Mucosa of rectum (tissue), 2 donors: ENCODE measurements around the gene LIPE.
"Not testable (repeated sequence)": the region's sequence is repeated elsewhere in the genome, so short reads cannot be mapped to it uniquely, and the experiment has no call there.

ENCODE experiments used
- H3K27ac ChIP-seq, 2 donors: one replicate each; pipeline ENCODE4 v1.7.0; 2013; ENCODE audit warnings: inconsistent platforms in 2 of 2, low read depth in 2 of 2, low read length in 2 of 2
- H3K27me3 ChIP-seq, 2 donors: one replicate each; pipeline ENCODE4 v1.7.0; 2013; ENCODE audit warnings: low read length in 2 of 2; ENCODE audit not compliant: control insufficient read depth in 2 of 2, insufficient read depth in 2 of 2
- H3K36me3 ChIP-seq, 2 donors: one replicate each; pipeline ENCODE4 v1.7.0; 2013; ENCODE audit warnings: low read length in 2 of 2; ENCODE audit not compliant: control insufficient read depth in 2 of 2, insufficient read depth in 2 of 2
- H3K4me1 ChIP-seq, 2 donors: one replicate each; pipeline ENCODE4 v1.7.0; 2013; ENCODE audit warnings: low read length in 2 of 2, mild to moderate bottlenecking in 1 of 2; ENCODE audit not compliant: control insufficient read depth in 2 of 2, insufficient read depth in 2 of 2
- H3K4me3 ChIP-seq, 2 donors: one replicate each; pipeline ENCODE4 v1.7.0; 2013; ENCODE audit warnings: low read length in 2 of 2
- H3K9ac ChIP-seq, 2 donors: one replicate each; pipeline ENCODE4 v1.7.0; 2013; ENCODE audit warnings: low read length in 2 of 2, low read depth in 1 of 2, mild to moderate bottlenecking in 1 of 2
- H3K9me3 ChIP-seq, 2 donors: one replicate each; pipeline ENCODE4 v1.7.0; 2013; ENCODE audit warnings: low read length in 2 of 2; ENCODE audit not compliant: control insufficient read depth in 2 of 2
- donor health status: healthy.
- donor health status: Normal muscosa, but diverticular disease.

Gene LIPE

DNA sequence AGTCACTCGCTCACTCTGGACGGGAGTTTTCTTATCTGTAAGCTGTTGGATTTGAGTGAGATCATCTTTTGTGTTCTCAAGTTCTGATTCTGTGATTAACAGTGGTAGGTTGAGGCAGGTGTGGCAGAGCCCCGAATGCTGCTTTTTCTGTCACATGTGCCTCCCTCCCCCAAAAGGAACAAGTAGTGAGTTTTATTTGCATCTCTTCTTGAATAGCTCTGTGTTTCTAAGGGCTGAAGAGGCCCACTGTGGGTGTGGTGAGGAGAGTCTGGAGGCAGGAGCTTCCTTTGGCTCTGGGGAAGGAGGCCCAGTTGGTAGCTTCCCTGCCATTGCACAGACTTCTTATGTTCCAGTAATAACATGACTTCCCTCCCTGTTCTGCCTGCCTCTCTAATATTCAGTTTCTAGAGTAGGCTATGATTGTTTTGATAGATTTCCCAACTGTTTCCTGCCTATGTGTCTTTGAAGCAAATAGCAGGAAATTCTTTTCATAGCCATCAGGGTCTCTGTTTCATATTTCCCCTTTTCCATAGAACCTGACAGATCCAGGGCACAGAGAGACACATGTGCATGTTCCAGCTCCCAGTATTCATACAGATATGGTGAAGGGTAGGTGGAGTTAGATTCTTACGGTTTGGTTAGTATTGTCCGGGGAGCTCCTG lies 39.5 kb upstream of the LIPE start:
- peak overlapping the region in 1 of 2 donors; percentile 31 for H3K9ac ChIP-seq
- no peaks in the 10 kb centered on the region for H3K9me3 ChIP-seq
- H3K27me3 ChIP-seq: no peaks in the 10 kb centered on the region
- no peak overlapping the region for H3K4me3 ChIP-seq
- H3K27ac ChIP-seq: peak overlapping the region; percentile 62 to 86
- peaks cover 20 to 38% of the 10 kb centered on the region in 2 donors for H3K4me1 ChIP-seq
- H3K36me3 ChIP-seq: no peaks in the 10 kb centered on the region

DNA sequence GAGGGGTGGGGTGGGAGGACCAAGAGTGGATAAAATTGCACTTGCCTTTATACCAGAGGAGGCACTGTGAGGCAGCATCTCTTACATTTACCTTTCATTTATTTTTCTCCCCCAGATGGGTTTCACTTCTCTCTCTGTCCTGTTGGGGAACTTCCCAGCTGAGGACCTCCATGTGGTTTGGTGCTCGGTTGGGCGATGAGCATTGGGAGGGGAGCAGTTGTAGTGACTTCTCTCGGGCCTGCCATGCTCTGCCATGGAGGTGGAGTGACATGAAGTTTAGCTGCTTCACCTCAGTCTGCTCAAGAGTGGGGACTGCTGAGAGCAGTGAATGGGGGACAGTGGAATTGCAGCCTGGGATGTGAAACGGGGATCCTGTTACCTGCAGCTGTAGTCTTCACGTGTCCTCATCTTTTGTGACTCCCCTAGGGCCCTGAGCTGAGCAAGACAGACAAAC lies 38.7 kb upstream of the LIPE start:
- Histone ChIP-seq H3K27ac (peak overlapping the region; percentile 62 to 86), H3K4me1 (peaks cover 18 to 31% of the 10 kb centered on the region in 2 donors), H3K9ac (no peak overlapping the region)

DNA sequence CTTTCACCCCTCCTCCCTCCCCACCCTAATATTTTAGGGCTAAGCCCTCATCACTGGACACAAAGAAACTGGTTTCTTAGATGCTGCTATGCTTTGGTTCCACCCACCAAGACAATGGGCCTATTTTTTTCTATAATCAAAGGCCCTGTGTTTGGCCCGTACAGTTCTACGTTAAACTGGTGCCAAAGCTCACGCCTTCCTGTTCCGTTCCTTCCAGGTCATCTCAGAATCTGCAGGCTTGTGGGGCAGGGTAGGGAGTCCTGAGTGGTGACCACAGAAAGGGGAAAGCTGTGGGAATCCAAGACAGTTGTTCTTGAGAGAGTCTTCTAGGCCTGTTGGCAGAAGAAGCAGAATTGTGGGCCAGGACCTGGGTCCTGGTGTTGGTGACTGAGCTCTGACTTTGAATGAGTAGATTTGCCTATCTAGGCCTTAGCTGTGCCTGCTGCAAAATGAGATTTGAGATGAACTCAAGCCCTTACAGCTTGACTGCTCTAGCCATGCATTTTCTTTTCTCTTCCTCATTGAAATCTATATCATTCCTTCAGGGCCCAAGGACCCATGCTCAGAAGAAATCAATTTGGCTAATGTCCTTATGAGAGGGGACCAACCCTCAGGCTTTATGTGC lies 34.6 kb upstream of the LIPE start:
- Histone ChIP-seq H3K27me3 (no peaks in the 10 kb centered on the region), H3K36me3 (no peaks in the 10 kb centered on the region), H3K4me1 (peaks cover 15 to 26% of the 10 kb centered on the region in 2 donors), H3K9me3 (no peaks in the 10 kb centered on the region), H3K27ac (no peak overlapping the region), H3K9ac (no peak overlapping the region), H3K4me3 (no peak overlapping the region)

More for the DNA sequence above, 38.7 kb upstream of the LIPE start:
- Histone ChIP-seq H3K9me3 (no peaks in the 10 kb centered on the region), H3K36me3 (no peaks in the 10 kb centered on the region), H3K4me3 (no peak overlapping the region), H3K27me3 (no peaks in the 10 kb centered on the region)

DNA sequence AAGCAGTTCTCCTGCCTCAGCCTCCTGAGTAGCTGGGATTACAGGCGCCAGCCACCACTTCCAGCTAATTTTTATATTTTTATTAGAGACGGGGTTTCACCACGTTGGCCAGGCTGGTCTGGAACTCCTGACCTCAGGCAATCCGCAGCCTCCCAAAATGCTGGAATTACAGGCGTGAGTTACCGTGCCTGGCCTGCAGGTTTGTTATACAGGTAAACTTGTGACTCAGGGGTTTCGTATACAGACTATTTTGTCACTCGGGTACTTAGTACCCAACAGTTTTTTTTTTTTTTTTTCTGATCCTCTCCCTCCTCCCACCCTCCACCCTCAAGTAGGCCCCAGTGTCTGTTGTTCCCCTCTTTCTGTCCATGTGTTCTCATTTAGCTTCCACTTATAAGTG lies 34.0 kb upstream of the LIPE start:
- not testable (repeated sequence) for H3K27me3 ChIP-seq, H3K36me3 ChIP-seq, H3K9me3 ChIP-seq, H3K9ac ChIP-seq, H3K27ac ChIP-seq, H3K4me3 ChIP-seq
- peaks cover 15 to 20% of the 10 kb centered on the region in 2 donors for H3K4me1 ChIP-seq

DNA sequence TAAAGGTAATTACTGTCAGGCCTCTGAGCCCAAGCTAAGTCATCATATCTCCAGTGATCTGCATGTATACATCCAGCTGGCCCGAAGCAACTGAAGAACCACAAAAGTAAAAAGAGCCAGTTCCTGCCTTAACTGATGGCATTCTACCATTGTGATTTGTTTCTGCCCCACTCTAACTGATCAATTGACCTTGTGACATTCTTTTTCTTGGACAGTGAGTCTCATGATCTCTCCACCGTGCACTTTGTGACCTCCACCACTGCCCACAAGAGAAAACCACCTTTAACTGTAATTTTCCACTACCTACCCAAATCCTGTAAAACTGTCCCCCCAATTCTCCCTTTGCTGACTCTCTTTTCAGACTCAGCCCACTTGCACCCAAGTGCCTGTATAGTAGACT lies 32.7 kb upstream of the LIPE start:
- Histone ChIP-seq H3K36me3 (no peaks in the 10 kb centered on the region), H3K9me3 (no peaks in the 10 kb centered on the region)

DNA sequence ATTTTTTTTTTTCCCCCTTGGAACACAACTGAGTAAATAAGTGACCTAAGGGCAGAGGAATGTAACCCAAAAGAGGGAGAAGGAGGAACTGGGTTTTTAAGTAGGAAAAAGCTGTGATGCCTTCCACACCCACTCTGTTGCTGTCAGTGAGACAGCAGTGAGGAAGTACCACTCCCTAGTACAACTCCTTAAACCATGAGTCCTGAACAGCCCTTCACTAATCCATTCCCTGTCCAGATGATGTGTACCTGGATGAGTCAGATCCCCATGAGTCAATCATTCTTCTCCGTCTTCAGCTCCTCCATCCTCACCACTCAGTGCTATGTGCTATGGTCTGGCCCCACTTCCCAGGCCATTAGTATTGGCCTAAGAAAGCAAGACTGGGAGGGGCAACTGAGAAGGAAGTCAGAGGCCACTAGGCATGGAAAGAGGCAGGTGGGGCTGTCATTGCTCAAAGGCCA lies 28.5 kb upstream of the LIPE start:
- Histone ChIP-seq H3K36me3 (no peaks in the 10 kb centered on the region), H3K27me3 (no peaks in the 10 kb centered on the region), H3K9me3 (no peaks in the 10 kb centered on the region), H3K27ac (peak overlapping the region; percentile 82), H3K4me1 (peaks cover 15 to 29% of the 10 kb centered on the region in 2 donors), H3K4me3 (peak overlapping the region in 1 of 2 donors; percentile 5), H3K9ac (no peak overlapping the region)

More for the DNA sequence above, 32.7 kb upstream of the LIPE start:
- Histone ChIP-seq H3K9ac (no peak overlapping the region), H3K27me3 (no peaks in the 10 kb centered on the region), H3K27ac (no peak overlapping the region), H3K4me3 (no peak overlapping the region), H3K4me1 (peaks cover 23 to 29% of the 10 kb centered on the region in 2 donors)

DNA sequence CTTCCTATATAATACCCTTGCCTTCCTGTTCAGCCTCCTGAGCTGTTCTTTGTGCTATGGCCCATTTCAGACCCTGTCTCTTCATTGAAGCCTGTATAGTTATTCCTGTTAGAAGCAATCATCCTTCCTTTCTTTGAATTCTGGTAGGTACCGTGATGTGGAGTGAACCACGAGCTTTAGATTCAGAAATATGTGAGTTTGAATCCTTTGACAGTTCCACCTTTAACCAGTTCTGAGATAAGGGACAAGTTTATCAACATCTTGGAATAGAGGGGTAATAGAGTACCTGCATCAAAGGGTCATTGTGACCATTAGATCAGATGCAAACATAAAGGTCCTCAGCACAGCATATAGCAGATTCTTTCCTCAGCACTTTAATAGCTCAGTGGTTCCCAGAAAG lies 27.9 kb upstream of the LIPE start:
- H3K36me3 ChIP-seq: no peaks in the 10 kb centered on the region
- H3K4me1 ChIP-seq: peaks cover 17 to 34% of the 10 kb centered on the region in 2 donors
- H3K27ac ChIP-seq: peak overlapping the region; percentile 82
- no peak overlapping the region for H3K9ac ChIP-seq
- H3K9me3 ChIP-seq: no peaks in the 10 kb centered on the region
- no peaks in the 10 kb centered on the region for H3K27me3 ChIP-seq
- H3K4me3 ChIP-seq: no peak overlapping the region

DNA sequence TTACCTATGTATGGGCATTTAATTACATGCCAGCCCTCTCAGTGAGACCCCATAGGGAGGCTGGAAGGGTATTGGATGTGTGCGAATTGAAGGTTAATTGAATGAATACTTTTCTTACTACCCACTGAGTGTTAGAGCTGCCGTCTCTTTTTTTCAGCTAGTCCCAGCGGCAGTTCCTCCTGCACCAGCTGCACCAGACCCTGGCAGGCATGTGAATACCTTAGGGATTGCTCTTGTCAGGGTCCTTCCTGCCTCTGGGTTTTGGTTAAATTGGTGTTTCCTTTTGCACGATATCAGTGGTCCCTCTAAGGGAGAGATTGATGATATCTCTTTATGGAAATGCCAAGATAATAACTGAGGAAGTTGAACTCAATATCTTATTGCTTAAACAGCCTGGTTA lies 25.4 kb upstream of the LIPE start:
- Histone ChIP-seq H3K36me3 (no peaks in the 10 kb centered on the region), H3K27me3 (no peaks in the 10 kb centered on the region), H3K4me3 (no peak overlapping the region), H3K27ac (peak overlapping the region in 1 of 2 donors; percentile 16), H3K9ac (no peak overlapping the region), H3K4me1 (peaks cover 23 to 42% of the 10 kb centered on the region in 2 donors), H3K9me3 (no peaks in the 10 kb centered on the region)

DNA sequence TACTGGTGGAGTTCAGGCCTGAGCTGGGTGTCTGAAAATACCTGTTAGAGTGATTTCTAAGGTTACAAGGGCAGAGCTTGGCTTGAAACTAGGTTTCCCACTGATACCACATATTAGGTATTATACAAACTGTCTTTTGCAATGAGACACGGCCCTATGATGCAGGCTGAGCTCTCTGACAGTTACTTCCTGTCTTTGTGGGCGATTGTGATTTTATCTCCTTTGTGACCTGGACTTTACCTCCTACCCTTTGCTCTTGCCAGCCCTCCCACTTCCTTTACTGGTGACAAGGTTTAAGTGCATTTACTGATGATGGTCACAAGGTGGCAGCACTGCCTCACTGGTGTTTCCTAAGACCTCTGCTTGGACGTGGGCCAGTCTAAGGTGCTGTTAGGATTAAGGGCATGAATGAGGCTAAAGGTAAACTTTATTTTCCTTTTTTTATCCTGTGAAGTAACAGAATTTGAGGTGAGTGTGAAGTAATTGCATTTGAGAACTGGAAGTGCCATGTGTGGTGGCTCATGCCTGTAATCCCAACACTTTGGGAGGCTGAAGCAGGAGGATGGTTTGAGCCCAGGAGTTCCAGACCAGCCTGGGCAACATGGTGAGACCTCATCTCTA lies 23.2 kb upstream of the LIPE start:
- no peaks in the 10 kb centered on the region for H3K36me3 ChIP-seq
- no peaks in the 10 kb centered on the region for H3K27me3 ChIP-seq
- peaks cover 12 to 29% of the 10 kb centered on the region in 2 donors for H3K4me1 ChIP-seq
- no peak overlapping the region for H3K4me3 ChIP-seq
- H3K9me3 ChIP-seq: no peaks in the 10 kb centered on the region
- H3K9ac ChIP-seq: peak overlapping the region in 1 of 2 donors; percentile 37
- H3K27ac ChIP-seq: peak overlapping the region; percentile 59 to 67

DNA sequence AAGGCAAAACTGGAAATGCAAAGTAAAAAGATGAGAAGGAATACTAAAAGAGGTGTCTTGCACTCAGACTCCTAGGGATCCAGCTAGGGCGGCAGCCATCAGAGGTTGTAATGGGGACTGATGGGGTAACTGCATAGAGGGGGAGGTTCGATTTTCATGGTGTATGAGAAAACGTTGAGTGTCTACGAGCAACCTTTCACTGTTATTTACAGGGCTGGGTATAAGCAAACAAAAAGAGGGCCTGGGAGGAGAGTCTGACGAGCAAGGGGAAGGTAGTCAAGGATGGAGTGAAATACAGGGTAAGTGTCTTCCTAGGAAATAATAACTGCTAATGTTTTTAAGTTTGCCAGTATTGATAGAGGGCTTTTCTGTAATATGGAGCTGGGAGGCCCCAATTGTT lies 21.1 kb upstream of the LIPE start:
- not testable (repeated sequence) for H3K9me3 ChIP-seq, H3K9ac ChIP-seq, H3K36me3 ChIP-seq, H3K27ac ChIP-seq, H3K4me3 ChIP-seq, H3K27me3 ChIP-seq
- H3K4me1 ChIP-seq: peaks cover 8 to 18% of the 10 kb centered on the region in 2 donors
